Hematopoietic multipotent progenitor cell treated with erythropoietin and hydrocortisone succinate and interleukin-3 and kit ligand, for 8 days (in vitro differentiated cells): ENCODE measurements around the gene VEZF1.
"Not testable (repeated sequence)": the region's sequence is repeated elsewhere in the genome, so short reads cannot be mapped to it uniquely, and the experiment has no call there.

Experiments used
- DNase-seq: peaks from one replicate; pipeline ENCODE4 v3.0.0-alpha.2; 2015

VEZF1 gene

DNA sequence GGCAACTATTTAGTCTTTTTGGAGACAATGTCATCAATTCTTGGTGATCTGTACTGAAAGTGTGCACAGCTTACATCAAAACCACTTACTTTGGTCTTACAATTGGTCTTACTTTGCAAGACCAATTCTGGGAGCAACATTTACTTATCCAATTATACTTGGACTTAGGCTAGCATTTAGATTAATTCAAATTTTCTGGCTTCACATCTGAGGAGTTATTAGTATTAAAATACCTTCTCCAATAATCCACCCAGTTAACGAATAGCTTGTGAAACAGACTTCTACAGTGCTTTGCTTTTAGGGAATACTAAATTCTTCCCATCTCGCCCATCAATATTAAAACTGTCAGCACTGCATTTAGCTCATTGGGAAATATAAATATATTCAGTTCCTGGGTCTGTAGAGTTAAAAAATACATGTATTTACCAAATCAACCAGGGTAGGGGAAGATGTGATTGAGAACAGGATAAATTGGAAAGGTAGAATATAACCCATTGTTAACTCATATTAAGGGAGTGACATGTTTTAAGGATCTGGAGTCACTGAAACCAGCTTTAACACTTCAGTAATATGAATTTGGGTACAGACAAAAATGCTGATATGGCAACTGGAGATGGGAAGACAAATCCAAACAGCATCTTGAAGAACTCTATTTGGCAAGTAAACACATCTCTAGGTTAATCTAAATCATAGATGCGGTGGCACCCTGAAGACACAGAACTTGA, 9.2 kb upstream of the VEZF1 start:
- DNase-seq = no peak

DNA sequence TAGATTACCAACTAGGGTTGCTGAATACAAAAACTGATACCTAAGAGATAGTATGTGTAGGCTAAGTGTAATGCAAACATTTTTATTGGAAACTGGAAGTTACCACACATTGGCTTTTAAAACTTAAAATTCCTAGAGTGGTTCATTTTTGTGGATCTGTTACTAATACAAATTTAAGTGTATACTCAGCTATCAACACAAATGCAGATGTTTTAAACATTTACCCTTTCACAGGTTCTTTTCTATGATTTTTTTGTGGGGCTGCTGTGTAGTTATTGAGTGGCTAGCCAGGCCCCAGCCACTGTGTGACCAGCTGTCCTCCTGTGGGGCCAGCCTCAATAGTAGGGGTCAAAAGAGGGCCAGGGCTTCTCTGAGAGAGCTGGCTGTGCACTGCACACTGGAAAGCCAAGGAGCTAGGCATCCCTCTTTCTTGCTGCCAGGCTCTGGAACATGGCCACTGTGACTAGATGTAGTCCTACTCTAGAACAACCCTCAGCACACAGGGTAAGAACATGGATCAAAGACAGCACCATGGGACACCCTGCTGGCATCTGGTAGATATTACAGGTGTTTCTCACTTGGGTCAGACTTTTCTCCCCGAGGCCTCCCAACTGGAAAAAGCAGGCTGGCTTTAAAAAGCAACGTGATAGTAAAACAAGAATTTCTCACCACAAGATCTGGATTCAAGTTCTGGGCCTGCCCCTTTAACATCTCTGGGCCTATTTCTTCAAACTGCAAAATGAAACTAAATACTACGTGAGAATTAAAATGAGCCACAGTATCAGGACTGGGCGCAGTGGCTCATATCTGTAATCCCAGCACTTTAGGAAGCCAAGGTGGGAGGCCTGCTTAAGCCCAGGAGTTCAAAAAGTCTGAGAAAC, 7.3 kb upstream of the VEZF1 start:
- DNase-seq = peak; percentile 89

DNA sequence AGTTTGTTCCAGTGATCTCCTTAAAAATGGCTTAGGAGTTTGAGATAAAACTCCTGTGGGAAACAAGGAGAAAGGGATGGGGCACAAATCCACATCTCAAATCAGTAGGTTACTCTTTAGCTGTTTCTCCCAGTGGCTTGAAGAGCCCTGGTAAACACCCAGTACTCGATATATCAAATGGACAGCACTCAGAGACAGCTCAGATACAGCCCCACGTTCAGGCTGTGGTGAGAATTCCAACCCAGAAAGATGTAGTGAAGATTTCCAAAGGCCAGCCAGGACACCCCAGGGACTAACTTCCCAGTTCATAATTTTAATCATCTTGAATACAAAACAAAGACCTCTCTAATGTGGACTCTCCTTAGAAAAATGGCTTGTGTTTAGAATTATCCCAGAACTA, 6.4 kb upstream of the VEZF1 start:
- DNase-seq = no peak

DNA sequence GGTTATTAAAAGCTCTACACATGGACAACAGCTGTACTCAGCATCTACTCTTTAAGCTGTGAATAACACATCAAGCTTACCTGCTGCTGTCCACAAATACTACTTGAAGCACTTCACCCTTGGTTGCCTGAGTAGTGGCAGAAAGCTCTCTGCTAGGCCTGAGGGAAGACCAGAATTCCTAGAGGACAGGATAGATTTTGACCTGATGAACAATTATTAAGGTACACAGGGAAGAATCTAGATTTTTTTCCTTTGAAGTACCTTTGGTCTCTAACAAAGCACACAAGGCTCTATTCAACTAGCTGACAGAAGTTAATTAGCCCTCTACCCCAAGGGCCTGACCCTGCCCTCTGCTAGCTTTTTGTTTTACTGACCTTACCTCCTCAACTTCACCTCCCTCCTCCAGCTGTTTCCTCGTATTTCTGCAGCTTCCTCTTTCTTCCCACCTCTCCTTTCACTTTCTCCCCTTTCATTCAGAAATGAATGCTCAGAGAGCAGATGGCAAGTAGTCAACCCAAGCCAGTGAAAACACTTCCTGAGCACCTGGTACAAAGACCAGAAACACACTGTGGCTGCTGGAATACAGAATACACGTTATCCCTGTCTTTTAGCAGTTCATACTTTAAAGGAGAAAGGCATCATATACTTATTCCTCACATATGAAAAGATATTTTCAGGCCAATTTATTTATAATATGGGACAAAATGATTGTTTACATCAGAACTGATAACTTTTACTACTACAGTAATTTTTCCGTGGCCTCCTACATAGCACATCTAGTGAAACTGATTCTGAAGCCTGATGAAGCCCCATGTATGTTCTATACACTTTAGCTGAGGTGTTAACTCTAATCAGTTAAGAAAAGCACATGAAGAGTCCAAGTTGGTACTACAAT, 5.7 kb upstream of the VEZF1 start:
- DNase-seq = no peak

DNA sequence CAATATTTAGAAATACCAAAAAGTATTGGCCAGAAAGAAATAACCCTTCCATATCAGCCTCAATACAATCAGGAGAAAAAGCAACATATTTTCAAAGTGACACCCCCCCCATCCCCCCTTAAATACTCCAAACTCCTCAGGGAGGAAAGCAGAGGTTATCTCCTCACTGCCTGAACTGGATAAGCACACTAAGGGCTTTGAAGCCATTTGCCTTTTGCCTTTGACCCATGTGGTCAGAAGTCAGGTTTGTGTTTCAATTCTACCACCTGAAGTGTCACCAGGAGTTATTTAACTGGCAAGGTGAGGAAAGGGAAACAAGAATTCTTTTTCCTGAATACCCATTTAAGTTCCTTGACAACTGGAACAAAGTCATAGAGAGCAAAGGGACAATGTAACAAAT, 3.5 kb upstream of the VEZF1 start:
- DNase-seq = peak; percentile 4

DNA sequence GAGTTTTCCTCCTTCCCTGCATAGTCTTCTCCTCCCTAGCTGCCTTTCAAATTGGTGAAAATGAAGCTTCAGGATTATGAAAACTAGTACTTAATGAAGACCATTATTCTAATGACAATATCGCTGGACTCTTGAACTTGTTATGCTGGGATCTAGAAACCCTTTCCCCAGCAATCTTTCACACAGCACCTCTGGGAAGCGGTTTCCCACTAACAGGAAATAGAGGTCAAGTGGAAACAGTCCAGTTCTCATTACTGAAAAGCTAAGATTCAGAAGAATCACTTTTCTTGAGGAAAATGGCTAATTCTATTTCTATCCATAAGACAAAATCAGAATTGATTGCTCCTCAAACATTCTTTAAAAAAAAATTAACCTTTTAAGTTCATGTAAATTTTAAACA, 2.0 kb upstream of the VEZF1 start:
- no peak for DNase-seq

DNA sequence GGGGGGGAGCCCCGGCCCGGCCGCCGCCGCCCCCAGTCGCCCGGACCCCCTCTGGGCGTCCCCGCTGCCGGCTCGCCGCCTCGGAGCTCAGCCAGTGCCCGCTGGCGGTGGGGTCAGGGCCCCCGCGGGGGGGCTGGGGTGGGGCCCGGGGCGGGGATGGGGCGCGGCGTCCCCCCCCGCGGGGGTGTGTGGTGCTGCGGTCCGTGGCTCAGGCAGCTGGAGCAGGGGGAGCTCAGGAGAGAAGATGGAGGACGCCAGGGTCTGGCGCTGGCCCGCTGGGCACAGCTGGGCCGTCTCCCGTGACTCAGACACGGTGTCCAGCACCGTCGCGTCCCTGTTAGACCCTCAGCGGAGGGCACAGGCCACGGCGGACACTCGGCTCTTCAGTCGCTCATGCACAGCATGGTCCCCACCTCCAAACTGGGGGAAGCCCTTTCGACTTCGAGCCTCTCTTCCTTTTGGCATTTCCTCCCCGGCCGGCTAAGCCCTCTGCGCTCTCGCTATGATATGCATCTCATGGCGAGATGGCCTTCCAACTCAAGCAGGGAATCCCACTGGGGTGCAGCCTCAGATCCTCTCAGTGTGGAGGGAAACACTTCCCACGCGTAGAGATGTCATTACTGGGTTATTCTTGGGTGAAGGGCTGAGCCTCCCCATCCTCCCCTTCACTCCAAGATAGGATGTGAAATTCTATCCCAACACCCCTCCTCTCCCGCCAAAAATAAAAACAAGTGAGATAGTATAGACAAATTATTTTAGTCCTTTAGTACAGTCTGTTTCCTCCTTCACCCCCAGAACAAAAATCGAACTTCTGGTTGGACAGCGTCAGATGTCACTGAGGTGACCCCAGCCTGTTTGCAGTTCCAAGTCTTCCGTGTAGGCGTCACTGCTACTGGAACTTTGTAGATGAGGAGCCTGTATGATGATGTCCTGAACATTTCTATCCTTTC, 522 bp upstream of the VEZF1 start:
- peak; percentile 72 for DNase-seq

DNA sequence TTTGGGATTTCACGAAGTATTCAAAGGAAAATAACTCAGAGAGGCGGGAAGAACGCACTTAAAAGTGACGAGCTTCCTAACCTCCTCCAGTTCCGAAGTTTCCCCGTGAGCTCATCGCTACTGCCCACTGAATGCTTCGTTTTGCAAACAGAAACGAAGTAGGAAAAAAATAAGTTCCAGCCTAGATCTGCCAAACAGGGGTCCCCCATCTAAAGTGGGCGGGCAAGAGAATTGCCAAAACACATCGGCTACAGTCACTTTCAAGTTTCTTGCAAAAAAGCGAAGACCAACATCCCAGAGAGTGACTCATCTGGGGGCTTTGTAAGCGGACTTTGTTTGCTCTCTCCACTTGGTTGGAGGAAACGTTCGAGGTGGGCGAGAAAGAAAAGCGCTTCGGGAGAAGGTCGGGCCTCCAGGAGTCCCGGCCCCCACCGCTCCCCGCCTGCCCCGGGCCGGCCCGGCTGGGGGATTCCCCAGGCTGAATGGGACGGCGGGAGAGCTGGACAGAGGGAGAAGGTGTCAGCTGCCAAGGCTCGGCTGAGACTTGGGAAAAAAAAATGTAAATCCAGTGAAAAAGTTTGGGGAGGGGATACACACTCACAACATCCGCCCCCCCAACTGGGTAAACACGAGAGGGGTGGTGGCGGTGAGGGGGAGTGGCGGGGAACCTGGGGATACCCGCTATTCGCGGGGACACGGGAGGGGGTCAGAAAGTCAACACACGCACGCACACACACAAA, 1.0 kb downstream of the VEZF1 start:
- DNase-seq = no peak

DNA sequence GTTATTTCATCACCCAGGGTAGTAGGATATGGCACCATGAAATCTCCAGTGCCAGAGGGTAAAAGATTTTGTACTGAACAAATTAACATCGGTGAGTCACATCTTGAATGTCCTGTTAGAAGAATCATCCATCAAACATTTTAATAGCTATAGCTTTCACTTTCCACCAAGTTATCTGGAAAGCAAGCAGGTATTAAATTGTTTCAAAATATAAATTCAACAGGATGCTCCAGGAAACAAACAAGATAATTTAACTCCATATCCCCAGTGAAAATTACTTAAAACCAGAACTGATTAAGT, 2.4 kb downstream of the VEZF1 start:
- DNase-seq = no peak

DNA sequence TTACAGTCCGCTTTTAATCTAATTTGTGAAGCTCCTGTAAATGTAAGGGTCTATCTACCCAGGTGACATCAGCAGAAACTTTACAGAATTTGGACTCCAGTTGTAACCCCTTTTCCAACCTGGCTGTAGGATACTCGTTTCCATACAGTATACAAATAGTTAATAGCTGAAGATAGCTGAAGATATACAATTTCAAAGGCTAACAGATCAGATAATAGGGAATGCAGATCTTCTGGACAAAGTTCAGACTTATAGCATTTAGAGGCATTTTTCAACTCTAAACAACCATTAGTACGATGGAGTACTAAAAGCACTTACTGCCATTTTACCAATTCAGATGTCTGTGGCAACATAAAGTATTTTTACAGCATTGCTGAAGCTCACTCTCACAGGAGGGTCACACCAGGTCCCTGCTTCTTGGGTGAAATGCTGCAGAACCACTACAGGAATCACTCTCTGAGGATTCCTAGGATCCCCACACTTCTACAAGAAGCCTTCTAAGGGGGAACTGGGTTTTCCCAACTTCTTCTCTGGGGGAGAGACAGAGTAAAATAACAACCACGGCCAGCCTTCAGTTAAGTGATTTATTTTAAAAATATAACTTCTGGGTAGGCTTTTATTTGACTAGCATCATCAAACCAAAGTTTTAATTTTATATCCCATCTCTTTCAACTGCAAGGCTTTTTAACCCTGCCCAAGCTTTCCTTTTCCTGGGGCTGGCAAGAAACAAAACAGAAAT, 2.9 kb downstream of the VEZF1 start:
- DNase-seq = no peak

DNA sequence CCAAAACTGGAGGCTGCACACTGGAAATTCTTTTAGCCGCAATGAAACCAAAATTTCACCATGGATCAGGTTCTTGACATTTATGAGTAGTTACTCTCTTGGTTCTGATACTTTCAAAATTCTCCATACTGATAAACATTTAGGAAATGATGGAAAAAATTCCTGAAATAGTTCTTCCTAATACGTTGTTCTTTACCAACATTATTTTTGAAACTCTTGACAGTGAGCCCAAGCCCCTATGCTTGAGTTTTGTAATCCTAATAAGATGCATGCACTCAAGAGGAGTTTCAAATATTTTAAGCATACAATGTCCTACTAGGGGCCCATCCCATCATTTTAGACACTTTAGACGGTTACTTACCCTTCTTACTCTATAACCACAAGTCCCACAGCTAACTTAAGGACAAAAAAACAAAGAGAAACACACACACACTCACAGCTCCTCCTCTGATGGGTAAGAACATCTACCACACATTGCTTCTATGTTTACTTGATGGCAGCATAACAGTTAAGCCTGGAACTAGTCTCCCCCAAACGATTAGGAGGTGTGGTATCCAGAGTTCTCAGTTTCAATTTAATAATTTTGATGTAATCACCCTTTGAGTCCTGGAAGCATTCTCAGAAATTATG, 3.7 kb downstream of the VEZF1 start:
- DNase-seq = no peak

DNA sequence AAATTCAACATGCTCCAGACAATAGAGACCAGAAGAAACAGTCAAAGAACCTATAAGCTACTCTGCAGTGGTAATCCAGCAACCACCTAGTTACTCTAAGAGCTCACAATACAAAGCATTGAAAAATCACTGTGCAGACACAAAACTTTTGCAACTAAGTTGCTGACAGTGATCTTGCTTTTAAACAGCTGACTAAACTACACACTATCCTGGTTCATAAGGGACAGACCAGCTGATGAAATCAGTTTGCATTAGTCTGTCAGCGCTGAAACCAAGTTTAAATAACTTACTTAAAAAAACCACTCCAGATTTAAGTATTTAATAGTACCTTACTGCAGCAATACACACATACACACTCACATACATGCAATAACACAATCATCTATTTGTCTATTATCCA, 4.6 kb downstream of the VEZF1 start:
- no peak for DNase-seq

DNA sequence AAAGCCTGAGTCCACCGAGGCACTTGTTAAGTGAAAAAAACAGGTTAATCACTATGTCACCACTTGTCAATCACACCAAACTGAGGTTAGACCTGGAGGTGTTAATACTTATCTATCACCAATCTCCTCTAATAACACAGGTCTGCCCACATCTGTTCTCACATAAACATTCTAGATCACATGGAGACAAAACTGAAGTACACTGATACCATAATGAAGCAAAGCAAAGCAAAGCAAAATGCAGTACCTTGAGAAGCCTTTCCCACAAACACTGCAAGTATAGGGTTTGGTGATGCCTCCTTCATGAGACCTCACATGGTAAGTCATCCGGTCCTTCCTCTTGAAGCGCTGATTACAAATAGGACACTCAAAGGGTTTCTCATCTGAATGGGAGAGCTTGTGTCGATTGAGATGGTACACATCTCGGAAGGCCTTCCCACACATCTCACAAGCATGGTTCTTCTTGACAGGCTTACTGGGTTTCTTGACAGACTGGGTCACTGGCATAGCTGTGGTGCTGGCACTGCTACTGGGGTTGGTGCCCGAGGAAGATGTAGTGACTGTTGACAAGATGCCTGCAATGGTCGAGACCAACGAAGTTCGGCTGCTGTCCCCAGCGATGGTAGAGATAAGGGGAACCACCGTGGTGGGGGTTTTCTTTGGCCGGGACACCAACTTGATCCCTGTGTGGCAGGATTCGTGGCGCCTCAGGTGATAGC, 5.4 kb downstream of the VEZF1 start:
- DNase-seq = no peak

DNA sequence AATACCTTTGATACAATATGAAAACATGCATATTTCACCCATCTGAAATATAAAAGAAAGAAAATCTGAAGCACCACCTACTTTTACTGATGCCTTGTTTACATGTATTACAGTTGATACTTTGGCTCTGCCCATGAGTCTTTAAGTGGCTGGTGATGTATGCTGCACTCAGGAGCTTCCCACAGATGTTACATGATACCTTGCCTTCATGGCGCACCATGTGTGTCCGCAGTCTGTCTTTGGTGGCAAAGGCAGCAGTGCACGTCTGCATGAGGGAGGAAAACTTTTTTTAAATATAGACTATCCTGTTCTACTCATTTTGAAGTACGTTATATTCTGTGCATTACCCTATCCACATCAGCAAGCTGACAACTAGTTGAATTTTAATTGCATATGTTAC, 7.5 kb downstream of the VEZF1 start:
- DNase-seq = no peak

DNA sequence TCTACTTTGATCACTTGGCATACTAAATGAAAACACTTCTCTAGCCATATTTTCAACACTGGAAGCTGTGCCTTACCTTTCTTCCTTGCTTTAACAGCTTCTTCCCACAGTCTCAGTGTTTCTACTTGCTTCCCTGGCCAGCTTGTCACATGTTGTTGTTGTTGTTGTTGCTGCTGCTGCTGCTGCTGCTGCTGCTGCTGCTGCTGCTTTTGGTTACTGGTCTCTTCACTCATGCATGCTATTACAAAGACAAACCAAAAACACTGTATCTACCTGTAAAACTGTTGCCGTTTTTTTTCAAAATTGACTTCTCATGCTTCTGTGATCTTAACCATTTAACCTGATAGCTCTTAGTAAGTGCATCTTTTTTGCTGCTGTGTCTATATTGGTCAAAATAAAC, 9.0 kb downstream of the VEZF1 start:
- DNase-seq = no peak

DNA sequence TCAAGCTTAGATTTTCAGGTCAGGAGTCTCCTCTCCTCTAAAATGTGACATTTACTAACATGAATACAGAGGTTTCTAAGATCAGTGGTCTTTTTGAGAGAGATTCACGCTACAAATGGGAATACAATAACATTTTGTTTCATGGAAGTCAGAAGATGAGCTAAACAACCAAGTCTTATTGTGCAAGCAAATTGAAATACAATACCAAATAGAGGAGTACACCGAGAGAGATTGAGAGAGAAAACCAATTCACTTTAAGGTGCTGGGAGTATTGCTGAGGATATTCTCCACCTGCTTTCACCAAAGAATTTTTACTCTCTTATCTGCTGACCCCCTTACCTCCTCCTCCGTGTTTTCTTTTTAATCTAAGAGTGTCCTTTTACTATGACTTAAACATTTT, 11.5 kb downstream of the VEZF1 start:
- DNase-seq = no peak

DNA sequence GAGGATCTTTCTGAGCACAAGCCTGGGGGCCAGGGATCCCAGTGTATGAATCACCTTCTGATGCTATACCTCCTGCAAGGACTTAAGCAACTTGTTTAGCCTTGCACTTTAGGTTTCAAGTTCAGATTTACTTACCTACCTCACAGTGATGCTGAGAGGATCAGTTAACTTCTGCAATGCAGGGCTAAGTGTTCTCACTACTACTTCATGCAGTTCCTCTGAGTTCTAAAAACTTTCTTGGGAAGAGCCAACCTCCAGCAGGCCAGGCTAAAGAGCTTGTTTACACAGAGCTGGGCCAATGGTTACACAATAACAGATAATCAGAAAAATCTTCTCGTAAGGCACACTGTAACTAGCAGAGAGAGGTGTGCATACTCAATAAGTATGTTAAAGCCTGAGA, 13.0 kb downstream of the VEZF1 start:
- DNase-seq = no peak

DNA sequence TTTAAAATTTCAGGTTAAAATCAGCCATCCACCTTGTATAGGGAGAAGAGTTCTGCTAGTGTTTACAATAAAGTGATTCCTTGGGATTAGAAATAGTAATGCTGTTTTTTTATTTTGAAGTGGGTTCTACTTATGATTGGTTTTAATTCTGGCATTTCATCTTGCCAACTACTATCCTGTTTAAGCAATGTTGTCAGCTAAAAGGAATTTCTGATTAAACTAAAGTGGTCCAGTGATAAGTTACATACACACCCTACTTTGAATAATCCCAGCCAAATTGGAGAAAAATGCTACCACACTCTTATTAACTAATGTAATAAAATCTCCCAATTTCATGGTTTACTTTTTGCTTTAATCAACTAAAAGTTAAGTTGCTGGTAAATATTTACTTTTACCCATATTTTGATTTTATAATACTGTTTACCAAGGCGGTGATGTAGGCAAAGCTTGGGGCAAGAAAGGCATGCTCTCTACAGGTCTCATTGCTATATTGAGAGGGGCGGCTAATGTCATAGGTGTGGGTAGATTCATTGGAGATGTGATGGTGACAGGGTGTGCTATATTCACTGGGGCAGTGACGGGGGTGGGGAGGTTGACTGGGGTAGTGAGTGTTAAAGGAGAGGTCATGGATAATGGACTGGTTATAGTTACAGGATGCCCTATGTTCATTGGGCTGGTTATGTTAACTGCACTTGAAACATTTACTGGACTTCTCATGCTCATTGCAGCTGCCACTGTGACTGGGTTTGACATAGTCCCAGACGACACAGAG, 13.8 kb downstream of the VEZF1 start:
- DNase-seq = not testable (repeated sequence)

DNA sequence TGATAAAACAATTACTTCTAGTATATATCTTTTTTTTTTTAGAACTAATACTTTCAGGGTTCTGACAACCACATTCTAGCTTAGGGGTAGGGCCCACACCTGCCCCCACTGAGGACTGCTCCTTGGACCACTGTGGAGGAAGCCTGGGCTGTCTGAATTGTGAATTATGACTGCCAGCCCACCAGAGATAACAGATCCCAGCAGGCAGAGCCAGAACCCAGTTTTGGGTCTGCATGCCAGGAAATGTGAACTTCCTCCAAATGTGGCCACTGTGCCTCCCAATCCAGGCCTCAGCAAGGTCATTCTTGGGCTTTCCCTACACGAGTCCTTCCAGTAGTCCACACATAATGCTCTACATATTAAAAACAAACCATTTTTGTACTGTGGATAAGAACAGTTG, 15.9 kb downstream of the VEZF1 start:
- DNase-seq = no peak
